NCI-H748 (cell line): ENCODE results near the gene HOPX.
"Not testable (repeated sequence)": the region's sequence is repeated elsewhere in the genome, so short reads cannot be mapped to it uniquely, and the experiment has no call there.

Experiments used
- DNase-seq: peaks from one replicate; lab custom pipeline; 2025; ENCODE audit not compliant: unreplicated experiment; lab: John Stamatoyannopoulos, UW

HOPX gene

GRCh38 chr4:56655627-56656345 lies 25.3 kb downstream of the HOPX start:
- DNase-seq, result peak; percentile 26

- peak; percentile 40 for DNase-seq
Observed at GRCh38 chr4:56655209-56655626, 25.9 kb downstream of the HOPX start.

- peak; percentile 45 for DNase-seq
Observed at GRCh38 chr4:56654238-56654632, 26.9 kb downstream of the HOPX start.

- no peak for DNase-seq
Observed at GRCh38 chr4:56653461-56654237, 27.4 kb downstream of the HOPX start.

- DNase-seq, result no peak
Observed at GRCh38 chr4:56652196-56652595, 28.9 kb downstream of the HOPX start.

GRCh38 chr4:56651056-56651350 lies 30.1 kb downstream of the HOPX start:
- DNase-seq, result no peak

- no peak for DNase-seq
Observed at GRCh38 chr4:56650262-56651055, 30.6 kb downstream of the HOPX start.

GRCh38 chr4:56649445-56650261 lies 31.4 kb downstream of the HOPX start:
- no peak for DNase-seq

GRCh38 chr4:56648824-56649151 lies 32.3 kb downstream of the HOPX start:
- DNase-seq, result no peak

GRCh38 chr4:56648021-56648823 lies 32.9 kb downstream of the HOPX start:
- no peak for DNase-seq

GRCh38 chr4:56646341-56646740 lies 34.8 kb downstream of the HOPX start:
- no peak for DNase-seq

- no peak for DNase-seq
Observed at GRCh38 chr4:56643596-56643995, 37.5 kb downstream of the HOPX start.

- DNase-seq, result no peak
Observed at GRCh38 chr4:56641494-56642051, 39.5 kb downstream of the HOPX start.

- no peak for DNase-seq
Observed at GRCh38 chr4:56640621-56641493, 40.2 kb downstream of the HOPX start.

- no peak for DNase-seq
Observed at GRCh38 chr4:56637791-56638190, 43.3 kb downstream of the HOPX start.

GRCh38 chr4:56637154-56637553 lies 43.9 kb downstream of the HOPX start:
- no peak for DNase-seq

- DNase-seq, result not testable (repeated sequence)
Observed at GRCh38 chr4:56634954-56635353, 46.1 kb downstream of the HOPX start.

GRCh38 chr4:56633486-56633885 lies 47.6 kb downstream of the HOPX start:
- DNase-seq, result no peak
